ENCODE results near the gene FILIP1.

Gene FILIP1

DNA sequence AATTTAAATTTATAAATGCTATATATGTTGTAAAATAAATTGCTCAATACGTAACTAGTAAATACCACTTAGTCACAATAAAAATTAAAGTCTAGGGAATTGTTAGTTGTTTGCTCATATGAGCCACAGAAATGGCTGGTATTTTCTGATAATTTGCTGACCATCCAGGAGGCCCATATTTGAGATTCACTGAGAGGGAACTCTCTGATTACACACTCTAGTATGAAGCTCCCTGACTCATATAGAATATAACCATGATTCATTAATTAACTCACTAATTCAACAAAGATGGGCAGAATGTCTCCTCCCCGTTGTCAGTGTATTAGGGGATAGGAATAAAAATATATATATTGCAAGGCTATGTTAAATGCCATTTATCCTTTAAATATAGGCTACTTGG, 162.4 kb downstream of the FILIP1 start:
- DNase-seq, result no peak

DNA sequence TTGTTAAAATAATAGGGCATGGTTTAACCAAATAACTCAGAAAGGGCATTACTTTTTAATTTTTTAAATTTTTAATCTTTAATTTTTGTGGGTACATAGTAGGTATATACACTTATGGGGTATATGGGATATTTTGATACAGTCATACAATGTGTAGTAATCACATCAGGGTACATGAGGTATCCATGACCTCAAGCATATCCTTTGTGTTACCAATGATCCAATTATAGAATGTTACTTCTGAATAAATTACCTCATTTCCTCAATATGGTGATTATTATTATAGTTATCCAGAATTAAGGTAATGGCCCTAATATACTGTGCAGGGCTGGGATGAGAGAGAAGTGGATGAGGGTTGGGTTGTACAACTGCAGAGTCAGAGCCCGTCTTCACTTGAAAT, 163.9 kb downstream of the FILIP1 start:
- DNase-seq, result no peak

DNA sequence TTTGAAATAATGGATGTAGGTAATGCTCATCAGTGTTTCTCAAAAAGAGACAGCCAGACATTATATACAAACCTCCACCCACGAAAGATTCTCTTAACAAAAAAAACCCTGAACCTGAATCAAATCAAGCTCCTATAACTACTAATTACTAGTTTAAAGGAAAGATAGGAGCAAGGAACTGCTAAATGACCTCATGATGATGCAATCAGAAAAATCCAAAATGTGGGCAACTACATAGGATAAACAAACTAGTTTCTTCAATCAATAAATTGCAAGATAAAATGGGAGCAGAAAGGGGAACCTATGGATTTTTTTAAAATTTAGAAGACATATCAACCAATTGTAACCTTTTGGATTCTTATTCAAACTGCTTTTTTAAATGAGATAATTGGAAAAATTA, 165.8 kb downstream of the FILIP1 start:
- no peak for DNase-seq

DNA sequence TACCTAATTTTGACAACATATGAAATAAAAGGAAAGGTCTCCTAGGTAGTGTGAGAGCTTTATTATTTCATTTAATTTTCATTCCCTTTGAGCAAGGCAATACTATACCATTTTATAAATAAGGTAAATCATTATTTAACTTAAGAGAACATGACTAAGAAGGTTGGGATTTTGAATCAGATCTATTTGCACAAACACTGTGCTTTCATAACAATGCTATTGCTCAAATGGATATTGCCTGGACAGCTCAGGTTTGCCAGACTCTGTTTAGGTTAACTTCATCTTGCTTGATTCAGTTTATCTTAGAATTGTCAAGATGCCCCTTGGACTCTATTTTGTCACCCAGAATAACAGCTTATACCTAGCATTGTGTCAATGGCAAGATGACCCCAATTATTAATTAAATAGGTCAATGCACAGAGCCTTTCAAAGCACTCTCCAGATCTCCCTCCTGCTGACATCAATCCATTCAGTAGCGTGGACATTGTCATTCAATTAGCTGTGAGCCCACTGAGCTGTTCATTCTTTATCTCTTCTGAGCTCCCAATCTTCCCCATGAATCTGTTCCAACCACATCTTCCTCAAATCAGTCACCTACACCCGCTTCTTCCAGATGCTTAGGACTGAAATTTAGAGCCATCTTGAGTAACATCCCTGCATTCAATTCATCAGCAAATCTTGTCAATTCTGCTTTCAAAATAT, 166.9 kb downstream of the FILIP1 start:
- DNase-seq, result no peak

DNA sequence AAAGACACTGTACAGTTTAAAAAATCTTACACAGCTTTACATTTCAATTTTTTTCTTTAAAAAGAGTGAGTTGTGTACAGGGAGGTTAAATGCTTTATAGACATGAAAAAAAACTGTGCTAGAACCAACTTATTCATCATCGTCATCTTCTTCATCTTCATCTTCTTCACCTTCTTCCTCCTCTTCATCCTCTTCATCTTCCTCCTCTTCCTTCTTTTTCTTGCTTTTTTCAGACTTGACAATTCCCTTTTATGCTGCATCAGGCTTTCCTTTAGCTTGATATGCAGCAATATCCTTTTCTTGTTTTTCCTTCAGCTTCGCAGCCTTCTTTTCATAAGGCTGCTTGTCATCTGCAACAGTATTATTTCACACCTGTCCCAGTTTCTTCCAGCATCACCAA, 174.7 kb downstream of the FILIP1 start:
- no peak for DNase-seq

DNA sequence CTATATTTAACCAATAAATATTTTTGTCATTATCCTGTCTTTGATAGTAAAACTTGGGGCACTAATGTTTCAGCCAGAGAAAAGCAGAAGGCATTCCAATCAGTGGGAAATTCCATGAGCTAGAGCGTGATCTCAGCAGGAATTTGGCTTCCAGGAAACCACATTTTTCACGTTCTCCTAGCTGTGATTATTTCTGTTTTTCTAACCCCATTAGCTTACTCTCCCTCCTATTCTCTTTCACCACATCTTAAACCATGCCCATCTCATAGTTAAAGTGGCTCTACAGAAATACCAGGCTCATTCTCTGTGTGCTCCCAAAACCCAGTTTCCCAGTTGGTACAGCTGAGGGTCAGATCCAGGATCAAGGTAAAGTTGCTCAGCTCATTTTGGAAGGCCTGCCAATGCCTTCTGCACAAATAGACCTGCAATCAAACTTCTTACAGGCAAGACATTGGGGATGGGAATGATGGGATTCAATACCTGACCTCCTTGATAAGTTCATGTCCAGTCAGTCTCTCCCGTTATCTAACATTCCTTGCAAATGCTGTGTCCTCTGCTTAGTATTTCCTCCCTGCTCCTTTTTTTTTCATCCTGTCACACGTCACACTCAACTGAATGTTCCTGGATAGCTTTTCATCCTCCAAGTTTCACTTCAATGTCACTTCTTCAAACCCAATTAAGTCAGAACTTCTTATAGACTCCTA, 175.9 kb downstream of the FILIP1 start:
- DNase-seq, result no peak

DNA sequence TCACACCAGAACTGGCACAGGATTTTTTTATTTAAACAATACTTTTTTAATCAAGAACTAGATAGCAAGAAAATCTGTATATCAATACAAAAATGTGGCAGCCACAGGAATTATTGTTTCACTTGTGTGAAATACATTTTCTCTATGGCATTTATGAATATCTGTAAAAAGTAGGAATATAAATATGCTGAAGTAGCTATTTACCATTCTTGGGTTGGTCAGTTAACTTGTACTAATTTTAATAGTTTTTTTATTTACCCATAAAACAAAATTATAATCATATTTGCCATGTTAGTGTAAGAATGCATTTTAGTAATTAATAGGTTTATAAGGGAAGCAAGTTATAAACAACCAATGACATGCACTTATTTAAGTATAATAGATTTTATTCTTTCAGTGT, 177.6 kb downstream of the FILIP1 start:
- DNase-seq, result no peak

DNA sequence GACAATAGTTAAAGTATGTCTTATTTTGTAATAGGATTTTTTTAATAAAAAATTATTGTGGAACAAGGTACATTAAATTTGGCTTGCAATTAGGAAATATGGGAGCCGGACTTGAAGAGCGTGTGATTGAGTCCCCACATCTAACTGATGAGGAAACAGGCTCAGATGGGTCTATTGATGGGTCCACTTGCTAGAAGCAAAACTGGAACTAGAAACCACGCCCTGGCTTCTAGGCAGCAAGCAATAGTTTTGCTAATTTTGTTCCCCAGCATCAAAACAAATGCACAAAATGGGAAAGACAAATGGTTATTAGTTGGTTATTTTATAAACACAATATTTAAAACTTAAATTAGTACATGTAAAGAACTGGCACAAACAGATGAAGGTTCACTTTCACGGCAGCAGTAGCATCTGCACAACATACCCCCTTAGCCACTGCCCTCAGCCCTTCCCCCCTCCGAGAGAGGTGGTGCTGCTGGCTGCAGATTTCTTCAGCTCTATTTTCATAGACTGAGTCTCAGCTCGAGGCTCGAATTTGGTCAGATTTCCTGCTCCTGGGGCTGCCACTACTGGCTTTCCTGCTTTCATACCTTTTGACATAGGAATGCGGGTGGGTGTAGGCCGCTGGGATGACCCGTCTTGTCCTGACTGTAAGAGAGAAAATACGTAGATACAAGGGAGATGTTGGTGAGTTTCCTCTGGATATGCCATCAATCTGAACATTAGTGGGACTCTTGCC, 185.2 kb downstream of the FILIP1 start:
- no peak for DNase-seq

DNA sequence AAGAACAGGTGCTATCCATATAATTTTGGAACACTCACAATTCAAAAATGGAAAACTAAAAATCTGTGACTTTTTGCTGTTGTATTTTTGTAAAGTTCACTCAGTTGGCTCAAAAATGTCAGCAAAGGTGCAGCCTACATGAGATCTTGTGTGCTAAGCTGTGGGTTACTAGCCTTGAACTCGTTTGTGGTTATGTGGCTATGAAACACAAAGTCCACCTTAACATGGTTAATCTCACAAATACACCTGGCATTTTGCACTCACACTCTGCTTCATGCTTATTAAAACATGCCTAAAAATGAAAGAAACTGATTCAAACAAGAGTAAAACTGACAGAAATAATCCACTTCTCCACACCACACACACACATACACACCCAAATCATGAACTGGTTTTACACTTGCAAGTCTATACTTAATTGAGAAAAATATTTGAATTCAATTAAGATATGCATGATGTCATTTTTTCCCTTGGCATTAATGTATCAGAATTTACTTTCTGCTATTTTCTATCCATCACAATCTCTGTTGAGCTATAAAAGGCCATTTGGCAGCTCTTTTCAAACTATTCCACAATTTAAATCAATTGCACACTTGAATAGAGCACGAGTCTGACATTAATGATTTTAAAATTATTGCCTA, 186.1 kb downstream of the FILIP1 start:
- no peak for DNase-seq

DNA sequence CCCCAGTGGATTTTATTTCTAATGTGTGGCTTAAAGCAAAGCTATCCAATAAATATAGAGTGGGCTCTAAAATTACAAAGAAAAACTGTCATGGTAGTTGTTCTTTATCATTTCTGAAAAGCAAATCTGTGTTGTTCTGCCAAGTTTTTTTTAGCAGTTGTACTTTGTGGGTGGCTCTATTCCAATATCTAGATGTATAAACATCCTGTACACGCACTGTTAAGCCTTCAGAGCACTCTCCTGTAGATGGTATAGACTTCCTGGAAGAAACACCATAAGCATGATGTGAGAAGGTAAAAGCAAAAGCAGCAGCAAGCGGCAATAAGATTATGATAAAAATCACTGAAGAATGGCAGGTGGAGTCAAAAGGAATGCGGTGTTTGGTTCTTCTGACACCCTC, 187.5 kb downstream of the FILIP1 start:
- no peak for DNase-seq

DNA sequence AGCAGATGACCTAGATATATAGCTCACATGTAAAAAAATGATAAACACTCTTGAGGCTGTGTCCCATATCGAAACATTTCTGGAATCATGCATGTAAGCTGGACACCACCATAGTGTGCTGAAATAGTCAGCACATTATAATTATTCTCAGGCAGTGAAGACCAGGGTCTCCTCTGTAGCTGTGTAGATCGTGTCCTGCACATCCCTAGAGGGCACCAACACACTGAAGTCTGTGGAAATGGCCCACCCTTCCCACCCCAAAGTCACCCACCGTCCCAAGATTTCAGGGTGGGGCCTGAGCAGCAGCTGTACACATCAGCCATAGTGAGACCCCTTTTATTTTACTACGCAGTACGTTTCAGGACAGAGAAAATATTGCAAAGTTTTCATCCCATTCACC, 188.0 kb downstream of the FILIP1 start:
- no peak for DNase-seq

DNA sequence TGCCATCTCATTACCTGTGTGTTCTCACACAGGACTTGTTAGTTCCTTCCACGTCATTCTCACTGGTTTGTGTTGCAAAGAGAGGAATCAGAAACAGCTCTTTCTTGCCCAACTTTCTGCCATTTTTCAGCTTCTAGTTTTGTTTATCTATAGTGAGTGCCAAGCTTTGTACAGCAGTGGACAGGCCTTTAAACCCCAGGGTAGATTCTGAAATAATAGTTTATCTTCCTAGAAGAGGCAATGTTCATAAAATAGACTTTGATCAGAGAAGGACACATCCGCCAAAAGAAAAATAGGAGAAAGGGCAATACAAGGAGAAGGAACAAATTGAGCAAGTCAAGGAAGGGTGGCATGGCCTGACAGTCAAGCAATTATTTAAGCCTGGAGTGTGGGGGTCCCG, 191.3 kb downstream of the FILIP1 start:
- no peak for DNase-seq

DNA sequence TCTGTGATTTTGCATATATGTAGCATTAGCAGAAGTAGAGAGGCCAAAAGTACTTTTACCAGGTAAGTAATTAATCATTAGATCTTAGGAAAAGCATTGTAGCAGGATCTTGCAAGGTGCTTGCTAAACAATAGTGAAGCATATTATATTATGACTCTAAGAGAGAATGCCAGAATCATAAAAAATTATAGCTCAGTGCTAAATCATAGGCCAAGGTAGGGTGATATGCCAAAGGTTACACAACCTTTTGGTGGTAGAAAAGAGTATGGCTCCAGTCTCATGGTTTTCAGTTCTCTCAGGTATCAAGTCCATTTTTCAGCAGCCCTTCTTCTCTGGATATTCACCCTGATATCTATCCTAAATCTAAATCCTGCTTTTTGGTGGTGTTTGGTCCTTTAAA, 192.1 kb downstream of the FILIP1 start:
- no peak for DNase-seq

DNA sequence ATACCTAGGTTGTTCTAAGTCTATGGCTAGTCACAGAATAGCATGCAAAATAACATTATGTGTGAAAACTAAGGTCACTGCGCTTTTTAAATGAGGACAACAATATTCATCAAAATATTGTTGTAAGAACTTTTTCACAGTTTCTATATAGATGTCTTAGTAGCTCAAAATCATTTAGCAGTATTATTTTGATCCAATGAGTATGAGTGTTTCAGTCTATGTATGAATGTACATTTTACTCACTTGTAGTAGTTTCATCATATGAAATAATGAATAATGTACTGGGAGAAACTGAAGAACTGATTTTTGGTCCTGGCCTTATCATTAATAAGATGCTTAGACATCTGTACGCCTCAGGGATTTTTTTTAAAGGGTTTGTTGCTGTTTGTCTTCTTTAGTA, 192.5 kb downstream of the FILIP1 start:
- DNase-seq, result no peak

DNA sequence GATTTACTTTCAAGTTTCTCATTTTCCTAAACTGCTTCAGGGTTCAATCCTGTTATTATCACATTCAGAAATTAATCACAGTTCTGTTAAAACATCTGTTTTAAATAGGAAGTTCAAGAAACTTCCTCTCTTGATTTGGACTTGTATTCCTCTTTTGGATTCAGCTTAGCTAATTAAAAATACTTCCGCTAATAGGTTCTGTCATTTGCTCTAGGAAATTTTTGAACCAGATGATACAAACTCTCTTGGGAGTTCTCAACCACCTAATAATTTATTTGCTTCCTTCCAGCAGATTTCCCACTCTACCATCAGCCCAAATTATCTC, 193.1 kb downstream of the FILIP1 start:
- no peak for DNase-seq

DNA sequence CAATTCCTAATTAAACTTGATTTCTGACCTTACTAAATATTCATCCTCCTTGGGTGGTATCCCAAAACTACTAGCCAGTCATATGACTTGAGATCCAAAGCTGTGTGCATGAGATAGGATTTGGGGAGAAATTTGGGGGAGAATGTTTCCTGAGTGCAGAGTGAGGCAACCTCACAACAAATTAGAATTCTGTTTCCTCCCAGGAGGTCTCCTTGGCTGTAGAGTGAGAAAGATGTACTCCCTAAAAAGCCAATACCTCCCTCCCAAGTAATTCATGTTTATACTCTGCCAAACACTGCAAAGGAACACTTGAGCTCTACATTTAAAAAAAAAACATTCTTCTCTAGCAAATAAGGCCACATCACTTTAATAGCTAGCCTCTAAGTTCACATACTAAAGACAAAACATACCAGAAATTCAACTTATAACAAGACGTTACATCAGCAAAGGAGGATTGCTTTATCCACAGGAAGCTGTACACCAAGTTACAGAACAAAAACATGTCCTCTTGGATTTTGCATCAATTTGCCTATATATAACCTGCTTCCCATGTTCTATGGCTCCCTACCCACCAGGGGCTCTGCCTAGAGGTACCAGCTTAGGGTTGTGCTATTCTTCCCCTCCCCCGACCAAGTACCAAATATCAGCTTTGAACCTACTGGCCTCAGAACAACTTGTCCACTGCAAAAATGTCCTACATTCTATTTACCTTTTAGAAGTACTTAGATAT, 193.6 kb downstream of the FILIP1 start:
- DNase-seq, result no peak

DNA sequence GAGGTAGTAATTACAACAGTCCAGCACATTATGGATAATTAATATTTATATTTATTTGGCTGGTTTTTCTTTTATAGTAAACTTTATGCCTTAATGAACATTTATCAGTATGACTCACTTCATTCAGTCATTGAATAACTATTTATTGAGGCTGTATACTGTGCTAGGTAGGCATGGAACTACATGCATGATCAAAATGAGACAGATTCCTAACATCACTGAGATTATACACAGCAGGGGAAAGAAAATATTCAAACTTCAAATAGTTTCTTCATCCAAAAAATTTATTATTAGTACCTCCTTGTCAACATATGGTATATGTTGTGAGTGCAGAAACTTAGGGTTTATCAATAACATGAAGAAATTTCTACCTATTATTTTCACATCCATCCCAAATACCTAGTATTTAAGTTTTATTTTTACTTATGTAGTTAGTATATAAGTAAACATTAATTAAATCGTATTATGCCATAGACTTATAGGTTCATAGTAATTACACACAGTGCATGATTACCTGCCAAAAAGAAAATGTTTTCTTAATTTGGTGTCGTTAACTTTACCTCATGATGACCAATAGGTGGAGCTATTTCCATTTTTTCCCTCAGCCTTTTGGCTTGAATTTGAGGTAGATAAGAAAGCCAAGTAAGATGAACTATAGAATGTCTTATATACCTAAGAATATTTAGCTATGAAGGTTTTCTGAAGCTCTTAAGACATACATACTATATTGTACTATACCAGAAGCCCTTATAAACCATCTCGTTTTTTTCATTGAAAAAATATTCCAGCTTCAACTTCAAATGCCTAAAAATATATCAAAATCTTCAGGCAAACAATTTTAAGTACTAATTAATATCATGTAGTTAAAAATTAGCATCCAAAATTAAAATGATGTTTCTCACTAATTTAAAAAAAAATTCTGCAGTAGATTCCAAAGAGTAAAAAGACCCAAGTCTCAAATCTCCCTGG, 196.5 kb downstream of the FILIP1 start:
- no peak for DNase-seq

DNA sequence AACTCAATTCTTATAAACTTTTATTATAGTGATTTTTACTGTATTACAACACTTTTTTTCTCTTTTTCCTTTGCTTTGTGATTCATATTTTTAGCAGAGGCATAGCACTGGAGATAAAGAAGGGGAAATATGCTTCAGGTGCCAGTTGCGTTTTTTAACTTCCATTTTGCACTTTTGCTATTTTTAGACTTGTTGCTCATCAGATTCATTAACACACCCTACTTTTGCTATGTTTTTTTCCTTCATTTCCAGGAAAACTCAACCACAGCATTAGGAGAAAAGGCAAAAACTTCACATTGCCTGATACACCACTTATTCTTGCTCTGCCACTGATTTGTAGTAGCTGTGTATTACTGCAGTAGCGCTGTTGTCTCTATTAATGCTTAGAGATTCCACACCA, 201.0 kb downstream of the FILIP1 start:
- DNase-seq, result no peak

DNA sequence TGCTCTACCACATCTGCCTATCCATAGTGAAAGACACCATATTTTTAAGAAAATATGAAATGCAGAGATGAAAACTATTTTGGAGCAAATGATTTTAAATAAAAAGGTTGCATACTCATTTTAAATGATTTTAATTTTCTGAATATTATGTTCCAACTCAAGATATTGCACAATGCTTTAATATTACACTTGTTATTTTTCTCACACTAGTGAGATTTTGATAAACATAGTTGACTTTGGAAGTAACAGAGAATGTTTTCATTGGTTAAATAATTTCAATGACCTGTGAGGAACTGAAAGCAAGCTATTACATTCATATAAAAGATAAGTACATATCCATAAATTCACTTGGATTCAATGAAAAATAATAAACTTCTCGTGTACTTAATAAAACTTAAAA, 201.9 kb downstream of the FILIP1 start:
- DNase-seq, result no peak

DNA sequence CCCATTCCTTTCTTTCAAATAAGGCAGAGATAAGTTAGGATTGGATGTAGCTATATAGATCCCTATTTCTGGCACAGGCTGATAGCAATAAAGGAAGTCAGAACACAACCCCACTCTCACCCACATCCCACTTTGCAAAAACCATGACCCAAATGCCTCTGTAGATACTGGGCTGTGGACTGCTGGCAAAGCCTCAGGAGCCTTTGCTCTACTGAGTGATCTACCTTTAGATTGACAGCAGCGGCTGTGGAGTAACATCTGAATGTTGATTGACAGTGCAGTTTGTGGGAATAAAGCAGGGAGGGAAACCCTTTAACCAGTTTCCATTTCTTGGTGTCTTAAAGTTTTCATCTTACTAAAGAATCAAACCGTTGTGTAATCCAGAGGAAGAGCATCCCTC, 202.3 kb downstream of the FILIP1 start:
- DNase-seq, result no peak

DNA sequence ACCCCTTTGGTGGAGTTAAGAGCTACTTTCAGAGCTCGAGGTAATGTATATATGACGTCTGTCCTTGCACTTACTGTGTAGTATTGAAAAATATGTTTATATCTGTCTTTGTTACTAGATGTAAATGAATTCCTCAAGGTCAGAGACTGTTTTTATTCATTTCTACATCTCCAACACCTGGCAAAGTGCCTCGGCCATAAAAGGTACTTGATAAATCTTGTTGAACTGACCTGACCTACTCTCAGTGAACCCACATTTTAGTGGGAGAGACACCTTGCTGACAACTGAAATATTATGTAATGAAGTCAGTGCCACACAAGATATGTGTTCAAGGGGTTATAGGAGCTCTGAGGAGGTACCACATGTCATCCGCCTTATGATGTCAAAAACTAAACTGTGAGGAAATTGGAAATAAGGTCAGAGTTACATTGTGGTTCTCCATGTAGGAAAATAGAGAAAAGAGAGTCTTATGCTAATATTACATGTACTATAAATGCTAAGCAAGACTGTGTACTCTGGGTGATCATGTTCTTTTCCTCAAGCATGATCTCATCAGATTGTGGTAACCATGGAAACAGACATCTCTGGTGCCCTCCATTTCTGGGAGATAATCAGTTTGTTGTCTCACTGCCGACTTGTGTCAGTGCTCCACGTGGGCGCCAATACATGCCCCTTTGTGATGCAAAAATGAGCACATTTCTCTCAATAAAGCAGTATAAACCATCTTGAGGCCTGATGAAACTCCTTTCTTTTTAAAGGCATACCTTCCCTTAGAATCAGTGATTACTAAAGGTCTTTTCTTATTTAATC, 203.3 kb downstream of the FILIP1 start:
- DNase-seq, result no peak
